Muscle layer of colon (tissue), 2 donors: ENCODE data around the gene TNXB.
"Not testable (repeated sequence)": the region's sequence is repeated elsewhere in the genome, so short reads cannot be mapped to it uniquely, and the experiment has no call there.

Experiments used
- H3K27ac ChIP-seq: one replicate; pipeline ENCODE4 v1.7.0; 2013; ENCODE audit warnings: low read depth, mild to moderate bottlenecking, low read length, moderate library complexity
- H3K27me3 ChIP-seq, 2 donors: one replicate each; pipeline ENCODE4 v1.7.0; 2013; ENCODE audit warnings: low read length in 2 of 2, mild to moderate bottlenecking in 2 of 2; ENCODE audit not compliant: insufficient read depth in 2 of 2, control insufficient read depth in 1 of 2
- H3K36me3 ChIP-seq: one replicate; pipeline ENCODE4 v1.7.0; 2013; ENCODE audit warnings: mild to moderate bottlenecking, low read length; ENCODE audit not compliant: insufficient read depth
- H3K4me1 ChIP-seq: one replicate; pipeline ENCODE4 v1.7.0; 2013; ENCODE audit warnings: mild to moderate bottlenecking, low read length; ENCODE audit not compliant: insufficient read depth
- H3K4me3 ChIP-seq, 2 donors: one replicate each; pipeline ENCODE4 v1.7.0; 2013; ENCODE audit warnings: low read length in 2 of 2, low read depth in 1 of 2, mild to moderate bottlenecking in 1 of 2, moderate library complexity in 1 of 2
- H3K9ac ChIP-seq: one replicate; pipeline ENCODE4 v1.7.0; 2013; ENCODE audit warnings: low read length
- H3K9me3 ChIP-seq: one replicate; pipeline ENCODE4 v1.7.0; 2013; ENCODE audit warnings: mild to moderate bottlenecking, low read length
- donor health status: abdominal sarcoma.
- donor health status: Adenocarcinoma of cecum.

TNXB gene

GRCh38 chr6:32002546-32003268, 106.4 kb downstream of the TNXB start:
- H3K36me3 ChIP-seq, H3K27ac ChIP-seq, H3K9me3 ChIP-seq, H3K9ac ChIP-seq, H3K4me3 ChIP-seq, H3K4me1 ChIP-seq, H3K27me3 ChIP-seq: not testable (repeated sequence)

DNA sequence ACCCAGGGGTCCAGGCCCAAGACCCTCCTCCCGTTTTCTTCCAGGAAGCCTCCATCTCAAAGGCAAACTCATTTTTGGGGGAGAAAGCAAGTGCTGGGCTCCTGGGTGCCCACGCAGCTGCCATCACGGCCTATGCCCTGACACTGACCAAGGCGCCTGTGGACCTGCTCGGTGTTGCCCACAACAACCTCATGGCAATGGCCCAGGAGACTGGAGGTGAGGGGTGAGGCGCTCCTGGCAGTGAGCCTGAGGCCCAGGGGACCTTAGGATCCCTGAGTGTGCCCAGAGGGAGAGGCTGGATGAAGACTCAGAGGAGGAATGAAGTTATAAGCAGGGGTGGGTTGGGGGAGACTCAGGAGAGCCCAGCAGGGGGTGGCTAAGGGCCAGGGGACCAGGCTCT, 112.8 kb downstream of the TNXB start:
- not testable (repeated sequence) for H3K27ac ChIP-seq, H3K27me3 ChIP-seq, H3K9ac ChIP-seq, H3K4me3 ChIP-seq, H3K36me3 ChIP-seq, H3K4me1 ChIP-seq, H3K9me3 ChIP-seq

DNA sequence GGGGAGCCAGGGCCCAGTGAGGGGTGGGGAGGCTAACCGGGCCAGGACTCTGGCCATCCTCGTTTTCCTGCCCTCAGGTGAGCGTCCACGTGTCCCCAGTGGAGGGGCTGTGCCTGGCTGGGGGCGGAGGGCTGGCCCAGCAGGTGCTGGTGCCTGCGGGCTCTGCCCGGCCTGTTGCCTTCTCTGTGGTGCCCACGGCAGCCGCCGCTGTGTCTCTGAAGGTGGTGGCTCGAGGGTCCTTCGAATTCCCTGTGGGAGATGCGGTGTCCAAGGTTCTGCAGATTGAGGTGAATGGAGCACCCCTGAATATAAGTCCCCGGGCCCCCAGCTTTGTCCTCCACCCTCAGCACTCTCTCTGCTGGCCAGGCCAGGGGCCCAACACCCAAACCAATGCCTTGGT, 114.7 kb downstream of the TNXB start:
- not testable (repeated sequence) for H3K27me3 ChIP-seq, H3K9ac ChIP-seq, H3K9me3 ChIP-seq, H3K36me3 ChIP-seq, H3K4me3 ChIP-seq, H3K4me1 ChIP-seq, H3K27ac ChIP-seq
